ENCODE results near the gene MRPL38.

MRPL38 gene

DNA sequence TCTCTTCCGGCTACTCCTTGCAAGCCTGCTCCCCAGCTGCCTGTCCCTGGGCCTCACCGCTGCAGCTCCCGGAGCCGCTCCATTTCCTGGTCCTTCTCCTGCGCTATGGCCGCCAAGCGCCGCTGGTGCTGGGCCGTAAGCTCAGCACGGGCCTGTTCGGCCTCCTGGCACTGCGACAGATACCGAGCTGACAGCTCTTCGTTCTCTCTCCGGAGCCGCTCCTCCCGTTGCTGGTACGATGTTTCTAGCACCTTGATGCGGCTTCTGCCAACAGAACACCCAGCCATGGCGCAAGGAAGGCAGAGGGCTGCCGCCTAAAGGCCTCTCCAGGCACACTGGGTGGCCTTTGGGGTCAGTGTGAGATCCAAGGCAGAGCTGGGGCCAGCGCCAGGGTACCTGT is 14.9 kb upstream of the MRPL38 start:
- no peak for DNase-seq (ENCODE audit: low read depth)

DNA sequence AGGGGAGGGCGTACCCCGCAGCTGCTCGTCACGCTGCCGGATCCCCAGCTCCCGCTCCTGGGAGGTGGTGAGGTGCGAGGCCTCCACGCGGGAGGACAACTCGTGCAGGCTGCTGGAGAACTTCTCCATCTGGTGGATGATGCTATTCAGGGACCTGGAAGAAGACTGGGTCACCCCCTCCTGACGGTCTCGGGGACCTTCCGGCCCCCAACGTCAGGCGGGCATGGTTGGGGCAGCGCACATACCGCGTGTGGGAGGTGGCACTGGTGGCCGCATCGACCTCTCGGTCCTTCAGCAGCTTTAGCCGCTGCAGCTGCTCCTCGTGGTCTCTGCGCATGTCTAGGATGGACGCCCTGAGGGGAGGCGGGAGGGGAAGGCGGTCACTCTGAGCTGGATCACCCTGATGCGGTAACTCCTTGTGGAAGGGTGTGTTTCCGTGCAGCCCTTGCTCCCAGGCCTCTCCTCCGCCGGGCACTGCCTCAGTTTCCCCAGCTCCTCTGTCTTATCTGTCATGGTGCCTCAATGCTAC is 13.3 kb upstream of the MRPL38 start:
- no peak for DNase-seq (ENCODE audit: low read depth)

DNA sequence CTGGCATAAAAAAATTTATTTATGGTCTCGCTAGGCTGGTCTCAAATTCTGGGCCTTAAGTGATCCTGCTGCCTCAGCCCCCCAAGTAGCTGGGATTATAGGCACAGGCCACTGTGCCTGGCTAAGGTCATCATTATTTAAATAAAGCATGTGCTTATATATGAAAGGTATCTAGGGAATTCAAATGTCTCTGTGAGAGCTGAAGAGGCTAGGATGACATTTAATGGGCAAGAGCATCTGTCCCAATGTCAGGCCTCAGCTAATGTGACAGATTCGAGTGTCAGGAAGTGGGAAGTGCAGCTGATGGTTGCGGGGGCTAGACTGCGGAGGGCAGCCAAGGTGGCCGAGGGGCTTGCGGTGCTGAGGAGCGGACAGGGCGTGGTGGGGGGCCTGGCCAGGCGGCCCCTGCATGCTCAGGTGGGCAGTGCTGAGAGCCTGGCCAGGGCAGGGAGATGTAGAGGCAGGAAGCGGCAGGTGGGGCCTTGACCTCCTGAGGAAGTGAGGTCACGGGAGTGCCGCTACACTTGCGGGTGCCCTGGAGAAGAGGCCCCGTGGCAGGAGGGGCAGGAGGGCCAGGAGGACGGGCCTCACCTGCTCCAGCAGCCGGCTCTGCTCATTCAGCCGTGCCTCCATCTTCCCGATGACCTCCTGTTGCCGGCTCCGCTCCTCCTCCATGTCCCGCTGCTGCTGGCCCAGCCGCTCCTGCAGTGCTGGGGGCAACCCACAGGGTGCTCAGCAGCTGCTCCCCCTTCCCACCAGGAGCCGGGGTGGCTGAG is 12.6 kb upstream of the MRPL38 start:
- no peak for DNase-seq (ENCODE audit: low read depth)

DNA sequence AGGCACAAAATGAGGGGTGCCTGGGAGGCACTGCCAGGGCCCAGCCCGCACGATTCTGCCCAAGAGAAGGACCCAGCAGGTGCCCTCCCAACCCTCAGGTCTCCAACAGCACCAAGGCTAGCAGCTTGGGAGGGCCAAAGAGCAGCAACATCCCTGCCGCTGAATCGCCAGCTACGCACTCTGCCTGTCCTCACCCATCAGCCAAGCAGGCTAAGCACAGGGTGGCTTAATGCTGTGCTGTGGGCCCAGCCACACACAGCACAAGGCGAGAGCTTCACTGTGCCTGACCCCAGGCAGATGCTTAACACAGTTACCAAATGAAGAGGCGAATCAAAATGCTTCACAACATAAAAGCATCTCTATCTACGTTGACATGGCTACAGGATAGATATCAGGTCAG is 10.6 kb upstream of the MRPL38 start:
- no peak for DNase-seq (ENCODE audit: low read depth)

DNA sequence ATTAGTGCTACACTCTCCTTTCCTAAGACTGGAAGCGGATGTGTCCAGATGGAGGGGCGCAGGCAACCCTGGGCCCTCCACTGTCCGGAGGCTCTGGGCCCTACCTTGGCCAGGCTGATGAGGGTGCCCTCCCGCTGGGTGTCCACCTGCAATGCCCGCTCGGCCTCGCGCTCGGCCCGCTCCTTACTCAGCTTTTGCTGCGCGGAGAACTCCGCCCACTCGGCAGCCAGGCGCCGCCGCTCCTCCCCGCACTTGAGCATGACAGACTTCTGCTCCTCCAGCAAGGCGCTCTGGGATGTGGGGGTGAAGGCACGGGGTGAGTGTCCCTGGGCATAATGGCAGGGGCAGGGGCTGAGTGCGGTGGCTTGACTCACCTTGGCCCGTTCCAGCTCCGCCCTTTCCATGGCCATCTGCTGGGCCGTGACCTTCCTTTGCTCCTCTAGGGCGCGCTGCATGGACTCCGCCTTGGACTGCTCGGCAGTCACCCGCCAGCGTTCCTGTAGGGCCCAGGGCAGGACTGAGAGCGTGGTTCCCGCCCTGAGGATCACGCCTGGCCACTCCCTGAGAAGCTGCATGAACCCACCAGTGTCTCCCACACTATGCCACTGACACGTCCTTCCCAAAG is 10.1 kb upstream of the MRPL38 start:
- DNase-seq (ENCODE audit: low read depth): no peak

DNA sequence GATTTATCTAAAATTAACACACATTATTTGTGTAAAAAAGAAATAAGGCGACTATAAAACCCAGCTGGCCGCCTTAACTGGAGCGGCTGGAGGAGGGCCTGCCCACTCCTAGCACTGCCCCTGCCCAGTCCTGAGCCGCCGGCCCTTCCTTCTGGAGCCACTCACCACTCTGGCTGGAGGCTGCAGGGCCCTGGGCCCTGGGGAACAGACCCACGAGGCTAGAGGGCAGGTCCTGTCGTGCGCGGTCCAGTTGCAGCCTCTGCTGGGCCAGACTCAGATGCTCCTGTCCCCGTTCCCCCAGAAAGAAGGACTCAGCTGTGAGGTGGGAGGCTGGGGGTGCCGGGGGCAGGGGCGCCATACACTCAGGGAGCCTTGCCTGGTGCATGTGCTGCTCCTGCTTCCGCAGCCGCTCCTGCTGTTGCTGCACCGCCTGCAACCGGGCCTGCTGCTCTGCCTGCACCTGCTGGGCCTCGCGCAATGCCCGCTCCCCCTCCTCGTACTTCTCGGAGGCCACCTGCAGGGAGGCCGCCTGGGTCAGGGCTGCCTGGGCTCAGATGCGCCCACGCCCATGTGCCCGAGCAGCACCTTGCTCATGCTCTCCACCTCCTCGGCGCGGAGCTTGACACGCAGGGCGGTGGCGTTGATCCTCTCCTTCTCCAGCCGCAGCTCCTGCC is 9.0 kb upstream of the MRPL38 start:
- no peak for DNase-seq (ENCODE audit: low read depth)

DNA sequence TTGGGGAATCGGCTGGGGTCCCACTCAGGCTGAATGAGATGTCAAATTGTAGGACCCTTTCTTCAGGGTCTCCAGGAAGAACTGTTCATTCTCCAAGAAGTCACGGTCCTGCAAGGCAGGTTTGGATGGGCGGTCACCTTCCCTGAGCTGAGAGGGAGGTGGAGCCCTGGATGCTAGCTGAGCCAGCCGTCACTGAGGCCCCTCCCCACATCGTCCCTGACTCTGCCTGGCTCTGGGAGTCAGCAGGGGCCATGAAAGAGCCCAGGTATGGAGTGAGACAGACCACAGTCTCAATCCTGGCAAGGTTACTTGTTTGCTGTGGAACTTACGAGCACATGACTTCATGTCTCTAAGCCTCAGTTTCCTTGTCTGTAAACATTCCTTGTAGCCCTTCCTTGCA is 6.0 kb upstream of the MRPL38 start:
- DNase-seq (ENCODE audit: low read depth): no peak

DNA sequence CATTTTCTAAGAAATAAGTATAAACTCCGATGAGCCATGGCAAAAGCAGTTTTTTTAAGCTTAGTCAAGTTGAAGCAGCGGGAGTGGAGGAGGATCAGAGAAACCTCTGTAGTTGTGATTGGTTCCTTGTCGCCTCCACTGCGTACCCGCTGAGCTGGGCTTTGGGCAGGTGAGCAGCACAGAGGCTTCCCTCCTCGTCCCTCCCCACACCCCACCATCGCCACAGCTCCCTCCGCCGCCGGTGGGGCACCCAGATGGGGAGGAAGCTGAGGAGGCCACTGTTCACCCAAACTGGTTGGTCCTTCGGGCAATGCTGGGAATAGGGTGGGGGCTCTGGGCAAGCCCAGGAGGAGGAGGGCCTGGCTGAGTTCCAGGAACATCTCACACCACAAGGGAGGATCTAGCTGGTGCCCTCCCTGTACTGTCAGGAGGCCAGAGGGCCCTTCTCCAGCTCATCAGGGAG is 5.2 kb upstream of the MRPL38 start:
- DNase-seq (ENCODE audit: low read depth): peak; percentile 59

DNA sequence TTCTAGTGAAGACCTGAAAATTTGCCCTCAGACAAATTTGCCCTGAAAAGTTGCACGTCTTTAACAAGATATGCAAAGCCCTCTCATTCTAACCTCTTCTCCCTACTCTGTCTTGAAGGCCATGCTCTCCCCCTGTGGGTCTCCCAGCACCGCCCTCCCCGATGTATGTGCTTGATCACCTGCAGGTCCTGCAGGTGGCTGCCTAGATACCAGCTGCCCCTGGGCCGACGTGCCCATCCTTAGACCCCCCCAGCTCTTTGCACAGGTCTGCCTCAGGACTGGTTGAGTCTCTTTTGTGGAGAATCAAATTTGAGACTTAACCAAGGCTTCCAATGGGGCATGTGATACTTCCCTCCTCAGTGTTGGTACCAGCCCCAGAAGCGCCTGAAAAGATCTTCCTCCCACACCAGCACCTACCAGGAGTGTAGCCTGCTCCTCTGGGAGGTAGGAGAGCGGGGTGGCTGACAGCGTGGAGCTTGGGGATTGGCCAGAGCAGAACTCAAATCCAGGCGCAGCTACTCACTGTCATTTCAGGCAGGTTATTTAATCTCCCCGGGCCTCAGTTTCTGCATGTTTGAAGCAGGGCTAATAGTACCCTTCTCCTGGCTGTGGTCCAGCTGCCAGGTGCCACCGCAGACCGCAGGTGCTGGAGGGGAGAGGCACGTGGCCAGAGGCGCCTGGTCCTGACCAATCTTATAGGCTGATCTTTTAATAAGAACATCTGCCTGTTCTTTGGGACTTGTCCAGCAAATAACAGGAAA is 4.5 kb upstream of the MRPL38 start:
- DNase-seq (ENCODE audit: low read depth): no peak

DNA sequence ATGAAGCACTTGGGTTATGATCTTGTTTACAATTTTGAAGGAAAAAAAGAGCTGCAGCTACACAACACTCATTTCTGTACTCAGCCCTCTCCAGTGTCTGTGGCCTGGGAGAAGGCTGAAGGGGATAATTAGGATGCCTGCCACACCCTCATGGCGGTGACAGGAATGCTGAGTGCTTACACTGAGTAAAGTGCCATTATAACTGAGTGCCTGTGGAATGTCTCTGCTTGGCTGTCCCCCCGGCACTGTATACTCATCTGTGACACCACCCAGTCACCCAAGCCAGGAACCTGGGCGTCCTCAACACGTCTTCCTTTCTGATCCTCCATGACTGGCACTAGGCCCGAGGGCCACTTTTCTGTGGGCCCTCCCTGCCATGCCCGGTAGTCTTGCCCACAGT is 3.5 kb upstream of the MRPL38 start:
- no peak for DNase-seq (ENCODE audit: low read depth)

DNA sequence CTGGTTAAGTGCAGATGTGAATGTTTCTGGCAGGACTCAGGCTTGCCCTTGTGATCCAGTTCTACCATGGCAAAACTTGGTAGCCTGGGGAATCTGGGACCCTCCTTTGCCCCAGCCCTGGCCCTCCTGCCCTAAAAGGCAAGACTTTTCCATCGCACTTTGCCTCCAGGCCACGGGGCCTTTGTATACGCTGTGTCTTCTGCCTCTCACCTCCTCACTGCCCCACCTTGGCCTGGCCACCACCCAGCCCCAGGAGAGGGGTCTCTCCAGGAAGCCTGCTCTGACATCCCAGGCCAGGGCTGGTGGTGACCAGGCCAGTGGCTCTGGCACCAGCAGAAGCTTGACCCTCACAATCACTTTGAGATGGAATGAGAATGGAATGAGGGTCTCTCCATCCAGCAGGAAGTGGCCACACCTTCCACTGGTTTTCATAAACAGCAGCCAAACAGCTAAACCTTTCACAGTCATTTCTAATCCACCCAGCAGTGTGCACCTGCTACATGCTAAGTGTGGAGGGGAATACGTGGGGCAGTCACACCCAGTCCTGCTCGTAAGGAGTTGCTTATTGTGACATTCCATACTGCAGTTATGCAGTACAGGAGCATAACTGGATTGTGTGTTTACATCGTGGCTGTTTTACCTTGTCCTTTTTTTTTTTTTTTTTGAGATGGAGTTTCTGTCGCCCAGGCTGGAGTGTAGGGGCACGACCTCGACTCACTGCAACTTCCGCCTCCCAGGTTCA is 1.6 kb upstream of the MRPL38 start:
- DNase-seq (ENCODE audit: low read depth): no peak

DNA sequence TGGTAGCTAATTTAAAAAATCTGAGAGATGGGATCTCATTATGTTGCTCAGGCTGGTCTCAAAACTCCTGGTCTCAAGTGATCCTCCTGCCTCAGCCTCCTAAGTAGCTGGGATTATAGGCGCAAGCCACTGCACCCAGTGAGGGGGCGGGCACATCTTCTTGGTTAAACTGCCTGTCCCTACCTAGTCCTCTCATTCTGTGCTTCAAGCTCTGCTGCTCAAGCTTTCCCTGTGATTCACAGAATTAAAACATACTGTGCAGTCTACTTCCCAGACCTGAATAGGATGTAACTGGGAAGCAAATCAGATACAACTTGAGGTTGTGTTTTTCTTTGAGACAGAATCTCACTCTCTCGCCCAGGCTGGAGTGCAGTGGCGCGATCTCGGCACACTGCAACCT is 2.3 kb downstream of the MRPL38 start:
- no peak for DNase-seq (ENCODE audit: low read depth)

DNA sequence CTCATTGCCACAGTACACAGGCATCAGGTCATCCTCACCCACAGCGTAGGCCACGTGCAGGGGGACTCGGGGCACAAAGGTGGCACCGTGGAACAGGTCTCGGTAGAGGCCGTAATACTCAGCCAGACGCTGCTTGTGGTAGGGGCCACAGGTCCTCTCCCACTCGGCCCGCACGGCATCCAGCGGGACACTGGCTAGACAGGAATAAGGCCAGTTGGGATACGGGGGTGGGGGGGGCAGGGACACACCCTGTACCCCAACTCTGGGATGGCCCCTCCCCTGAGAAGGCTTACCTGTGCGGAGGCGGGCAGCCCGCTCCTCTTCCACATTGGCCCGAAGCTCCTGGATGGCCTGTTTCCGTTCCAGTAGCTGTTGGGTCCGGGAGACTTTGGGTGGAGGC is 3.0 kb downstream of the MRPL38 start:
- no peak for DNase-seq (ENCODE audit: low read depth)

DNA sequence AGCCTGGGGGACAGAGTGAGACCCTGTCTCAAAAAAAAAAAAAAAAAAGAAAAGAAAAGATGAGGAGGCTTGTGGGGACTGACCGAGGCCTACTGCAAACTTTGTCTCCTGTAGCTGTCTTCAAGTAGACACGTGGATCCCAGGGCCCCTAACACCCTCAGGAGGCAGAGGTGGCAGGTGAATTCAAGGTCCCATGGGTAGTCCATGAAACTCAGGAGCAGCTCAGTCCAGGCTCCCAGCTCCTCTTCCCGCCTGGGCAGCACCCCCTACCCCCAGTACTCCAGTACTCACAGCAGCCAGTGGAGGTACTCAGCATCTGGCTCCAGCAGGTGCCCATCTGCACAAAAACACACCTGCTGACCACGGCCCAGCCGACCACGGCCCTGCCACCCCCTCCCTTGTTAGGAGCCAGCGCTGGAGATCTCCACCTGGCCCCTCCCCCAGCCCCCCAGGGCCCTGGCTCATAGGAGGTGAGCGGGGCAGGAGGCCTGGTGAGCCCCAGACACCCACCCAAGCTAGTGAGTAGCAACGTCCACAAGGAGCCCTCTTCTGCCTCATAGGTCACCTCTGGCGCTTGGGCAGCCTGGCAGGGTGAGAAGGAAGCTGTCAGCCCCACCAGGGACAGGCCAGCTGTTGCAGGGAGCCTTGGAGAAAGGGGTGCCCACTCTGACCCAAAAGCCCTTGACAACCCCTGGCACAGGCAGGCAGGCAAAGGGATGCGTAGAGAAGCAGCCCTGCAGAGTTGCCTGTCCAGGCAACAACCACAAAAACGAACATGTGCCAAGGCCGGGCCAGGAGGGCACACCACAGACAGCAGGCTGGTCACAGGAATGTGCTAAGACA is 3.8 kb downstream of the MRPL38 start:
- DNase-seq (ENCODE audit: low read depth): no peak

DNA sequence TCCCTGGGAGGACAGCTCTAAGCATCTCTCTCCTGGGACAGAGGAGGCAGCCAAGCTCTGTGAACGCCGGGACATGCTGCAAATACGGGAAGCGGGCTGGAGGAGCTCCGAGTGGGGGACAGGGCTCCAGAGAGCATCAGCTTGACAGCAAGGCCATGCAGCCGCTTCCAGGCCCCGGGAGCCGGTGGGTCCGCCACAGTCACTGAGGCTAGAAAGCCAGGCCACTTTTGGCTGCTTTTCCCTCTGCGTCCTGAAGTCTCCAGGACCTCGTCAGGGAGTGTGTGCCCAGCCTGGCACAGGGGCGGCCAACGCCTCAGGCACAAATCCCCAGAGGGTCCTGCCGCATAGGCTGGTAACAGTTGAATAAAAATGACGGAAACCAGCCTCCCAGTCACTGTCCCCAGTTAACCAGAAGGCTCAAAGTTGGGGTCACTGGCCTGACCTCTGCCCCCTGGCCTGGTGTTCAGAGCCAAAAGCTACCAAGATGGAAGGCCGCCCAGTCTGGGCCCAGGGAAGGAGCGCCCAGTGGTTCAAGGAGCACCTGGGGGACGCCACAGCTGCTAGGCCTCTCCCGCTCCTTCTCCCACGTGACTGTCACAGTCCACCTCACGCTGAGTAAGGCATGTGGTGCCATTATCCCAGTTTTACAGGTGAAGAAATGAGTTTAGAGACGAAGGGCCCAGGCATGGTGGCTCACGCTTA is 4.8 kb downstream of the MRPL38 start:
- DNase-seq (ENCODE audit: low read depth): no peak

DNA sequence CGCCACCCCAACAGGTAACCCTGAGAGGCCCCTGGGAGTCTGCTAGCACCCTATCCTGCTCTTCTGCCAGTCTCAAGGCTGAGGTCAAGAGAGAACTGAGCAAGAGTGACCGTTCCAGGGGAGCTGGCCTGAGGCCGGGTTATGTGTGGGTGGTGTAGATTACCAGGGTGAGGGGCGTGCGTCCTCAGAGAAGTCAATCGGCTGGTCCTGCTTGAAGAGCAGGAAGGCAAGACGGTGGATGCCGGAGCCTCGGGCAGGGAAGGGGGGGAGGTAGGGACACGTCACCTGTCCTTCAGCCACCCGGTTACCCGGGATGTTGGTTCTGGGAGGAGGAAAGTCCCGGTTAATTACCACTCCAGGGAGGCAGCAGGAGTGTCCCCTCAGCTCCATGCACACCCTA is 5.3 kb downstream of the MRPL38 start:
- no peak for DNase-seq (ENCODE audit: low read depth)

DNA sequence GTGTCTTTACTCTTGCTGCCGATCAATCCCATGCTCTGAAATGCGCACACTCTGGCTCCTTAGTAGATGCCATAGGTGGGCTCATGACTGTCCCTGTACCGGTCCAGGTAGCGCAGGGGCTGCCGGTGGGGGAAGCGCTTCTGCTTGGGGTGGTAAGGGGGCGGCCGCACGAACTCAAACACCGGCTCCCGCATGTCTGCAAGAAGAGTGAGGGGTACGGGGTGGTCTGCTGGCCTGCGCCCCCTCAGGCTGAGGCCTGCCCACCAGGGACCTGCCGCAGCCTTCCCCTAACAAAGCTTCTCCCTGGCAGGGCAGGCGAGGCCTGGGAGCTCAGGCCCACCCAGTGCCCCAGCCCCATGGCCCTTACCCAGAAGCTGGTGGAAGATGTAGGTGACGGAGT is 5.9 kb downstream of the MRPL38 start:
- no peak for DNase-seq (ENCODE audit: low read depth)

DNA sequence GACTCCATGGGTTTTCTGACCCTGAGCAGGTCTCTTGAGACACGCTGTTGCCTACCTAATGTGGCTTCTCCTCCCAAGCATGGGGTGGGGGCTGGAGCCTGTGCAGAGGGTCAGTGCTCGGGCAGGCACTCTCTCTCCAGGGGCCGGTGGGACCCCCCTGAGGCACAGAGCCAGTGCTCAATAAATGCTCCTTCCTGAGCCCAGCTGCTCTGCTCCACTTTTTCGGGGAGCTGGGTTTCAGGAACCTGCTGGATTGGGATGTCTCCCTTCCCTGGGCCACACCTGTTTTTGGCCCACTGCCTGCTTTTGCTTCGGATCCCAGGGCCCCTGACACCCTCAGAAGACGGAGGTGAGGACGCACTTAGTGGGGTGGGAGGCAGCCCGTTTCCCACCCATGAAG is 6.6 kb downstream of the MRPL38 start:
- no peak for DNase-seq (ENCODE audit: low read depth)

DNA sequence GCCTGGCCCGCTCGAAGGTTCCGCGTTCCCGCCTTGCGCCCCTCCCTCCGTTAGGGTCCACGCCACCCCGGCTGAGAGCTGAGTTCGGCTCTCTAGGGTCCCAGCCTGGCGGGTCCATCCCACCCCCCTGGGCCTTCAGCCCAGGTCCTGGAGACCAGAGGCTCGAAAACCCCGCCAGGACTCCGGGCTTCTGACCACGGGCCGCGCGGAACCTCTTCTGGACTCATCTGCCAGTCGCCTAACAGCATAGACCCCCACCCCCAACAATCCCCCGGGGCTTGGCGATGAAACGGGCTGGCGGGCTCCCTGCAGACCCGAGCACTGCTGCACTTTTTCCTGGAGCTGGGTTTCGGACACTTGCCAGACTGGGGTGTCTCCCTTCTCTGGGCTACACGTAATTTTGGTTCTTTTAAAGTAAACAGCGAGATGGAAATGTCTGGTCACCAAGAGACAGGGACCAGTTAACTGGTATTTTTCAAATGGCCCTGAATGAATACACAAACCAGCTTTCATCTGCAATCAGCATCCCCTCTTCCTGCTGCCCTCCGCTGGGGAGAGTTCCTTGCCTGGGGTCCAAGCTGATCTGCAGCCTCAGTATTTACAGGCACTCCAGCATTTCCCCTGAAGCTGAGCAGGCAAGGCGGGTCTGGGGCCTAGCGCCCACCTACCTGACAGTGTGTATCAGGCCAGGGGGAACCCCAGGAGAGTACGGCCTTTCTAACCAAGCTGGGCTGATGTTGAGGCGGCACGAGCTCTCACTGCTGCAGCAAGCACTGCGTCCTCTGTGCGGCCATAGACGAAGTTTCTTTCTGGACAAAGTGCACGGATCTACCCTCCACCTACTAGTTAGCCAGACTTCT is 7.3 kb downstream of the MRPL38 start:
- DNase-seq (ENCODE audit: low read depth): no peak
